Liver (tissue), 3 donors: ENCODE measurements around the gene CYB5A.

Source experiments
- EGR1 ChIP-seq, 2 donors: IDR thresholded peaks; 2 replicates each; pipeline ENCODE4 v1.6.1; 2016 to 2018; ENCODE audit warnings: antibody characterized with exemption in 2 of 2, low read depth in 2 of 2
- RAD21 ChIP-seq, 2 donors: IDR thresholded peaks; 2 replicates each; pipeline ENCODE4 v1.6.1; 2016; ENCODE audit warnings: antibody characterized with exemption in 2 of 2, mild to moderate bottlenecking in 2 of 2
- SP1 ChIP-seq: IDR thresholded peaks from 2 replicates; pipeline ENCODE4 v1.6.1; 2018; ENCODE audit warnings: antibody characterized with exemption, mild to moderate bottlenecking
- TAF1 ChIP-seq: conservative IDR thresholded peaks from 2 replicates; pipeline ENCODE4 v1.6.1; 2016; ENCODE audit warnings: antibody characterized with exemption, mild to moderate bottlenecking
- YY1 ChIP-seq: IDR thresholded peaks from 2 replicates; pipeline ENCODE4 v1.6.1; 2016; ENCODE audit warnings: antibody characterized with exemption, mild to moderate bottlenecking
- TF ChIP-seq, protein P1 (sequence below): IDR thresholded peaks from 2 replicates; pipeline ENCODE4 v1.6.1; 2016; ENCODE audit warnings: antibody characterized with exemption
- TF ChIP-seq, protein P2 (sequence below): IDR thresholded peaks from 2 replicates; pipeline ENCODE4 v1.6.1; 2016; ENCODE audit warnings: antibody characterized with exemption
- TF ChIP-seq, protein P3 (sequence below): fragments of 150-350 bp; IDR thresholded peaks from 2 replicates; pipeline ENCODE4 v1.5.1; 2017; ENCODE audit warnings: improper control_type of control experiment, low read depth, low read length; ENCODE audit not compliant: missing input control
- TF ChIP-seq, protein P4 (sequence below): IDR thresholded peaks from 2 replicates; pipeline ENCODE4 v1.6.1; 2016; ENCODE audit warnings: antibody characterized with exemption, mild to moderate bottlenecking
- donor health status: healthy.
- donor health status: healthy.

DNA sequence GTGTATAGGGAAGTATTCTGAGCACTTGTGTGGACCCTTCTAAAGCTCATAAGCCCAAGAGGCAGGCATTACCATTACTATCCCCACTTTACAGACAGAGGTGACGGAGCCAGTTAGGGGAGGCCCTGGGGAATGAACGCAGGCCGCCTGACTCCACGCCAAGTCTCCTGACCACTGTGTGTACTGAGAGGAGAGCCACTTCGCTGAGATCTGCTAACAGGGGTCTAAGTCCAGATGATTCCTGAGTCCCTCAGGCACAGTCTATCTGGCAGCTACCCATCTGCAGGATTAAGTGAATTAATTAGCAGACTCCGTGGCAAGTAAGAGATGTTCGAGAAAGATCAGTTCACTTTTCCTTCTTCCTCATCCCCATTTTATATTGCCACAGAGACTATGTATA, 13.7 kb downstream of the CYB5A start:
- TF ChIP-seq, protein P1, sequence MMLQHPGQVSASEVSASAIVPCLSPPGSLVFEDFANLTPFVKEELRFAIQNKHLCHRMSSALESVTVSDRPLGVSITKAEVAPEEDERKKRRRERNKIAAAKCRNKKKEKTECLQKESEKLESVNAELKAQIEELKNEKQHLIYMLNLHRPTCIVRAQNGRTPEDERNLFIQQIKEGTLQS, result no peak
- TF ChIP-seq, protein P2, sequence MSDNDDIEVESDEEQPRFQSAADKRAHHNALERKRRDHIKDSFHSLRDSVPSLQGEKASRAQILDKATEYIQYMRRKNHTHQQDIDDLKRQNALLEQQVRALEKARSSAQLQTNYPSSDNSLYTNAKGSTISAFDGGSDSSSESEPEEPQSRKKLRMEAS, result peak; percentile 45
- TF ChIP-seq, protein P3, sequence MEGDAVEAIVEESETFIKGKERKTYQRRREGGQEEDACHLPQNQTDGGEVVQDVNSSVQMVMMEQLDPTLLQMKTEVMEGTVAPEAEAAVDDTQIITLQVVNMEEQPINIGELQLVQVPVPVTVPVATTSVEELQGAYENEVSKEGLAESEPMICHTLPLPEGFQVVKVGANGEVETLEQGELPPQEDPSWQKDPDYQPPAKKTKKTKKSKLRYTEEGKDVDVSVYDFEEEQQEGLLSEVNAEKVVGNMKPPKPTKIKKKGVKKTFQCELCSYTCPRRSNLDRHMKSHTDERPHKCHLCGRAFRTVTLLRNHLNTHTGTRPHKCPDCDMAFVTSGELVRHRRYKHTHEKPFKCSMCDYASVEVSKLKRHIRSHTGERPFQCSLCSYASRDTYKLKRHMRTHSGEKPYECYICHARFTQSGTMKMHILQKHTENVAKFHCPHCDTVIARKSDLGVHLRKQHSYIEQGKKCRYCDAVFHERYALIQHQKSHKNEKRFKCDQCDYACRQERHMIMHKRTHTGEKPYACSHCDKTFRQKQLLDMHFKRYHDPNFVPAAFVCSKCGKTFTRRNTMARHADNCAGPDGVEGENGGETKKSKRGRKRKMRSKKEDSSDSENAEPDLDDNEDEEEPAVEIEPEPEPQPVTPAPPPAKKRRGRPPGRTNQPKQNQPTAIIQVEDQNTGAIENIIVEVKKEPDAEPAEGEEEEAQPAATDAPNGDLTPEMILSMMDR, result no peak
- TF ChIP-seq, protein P4, sequence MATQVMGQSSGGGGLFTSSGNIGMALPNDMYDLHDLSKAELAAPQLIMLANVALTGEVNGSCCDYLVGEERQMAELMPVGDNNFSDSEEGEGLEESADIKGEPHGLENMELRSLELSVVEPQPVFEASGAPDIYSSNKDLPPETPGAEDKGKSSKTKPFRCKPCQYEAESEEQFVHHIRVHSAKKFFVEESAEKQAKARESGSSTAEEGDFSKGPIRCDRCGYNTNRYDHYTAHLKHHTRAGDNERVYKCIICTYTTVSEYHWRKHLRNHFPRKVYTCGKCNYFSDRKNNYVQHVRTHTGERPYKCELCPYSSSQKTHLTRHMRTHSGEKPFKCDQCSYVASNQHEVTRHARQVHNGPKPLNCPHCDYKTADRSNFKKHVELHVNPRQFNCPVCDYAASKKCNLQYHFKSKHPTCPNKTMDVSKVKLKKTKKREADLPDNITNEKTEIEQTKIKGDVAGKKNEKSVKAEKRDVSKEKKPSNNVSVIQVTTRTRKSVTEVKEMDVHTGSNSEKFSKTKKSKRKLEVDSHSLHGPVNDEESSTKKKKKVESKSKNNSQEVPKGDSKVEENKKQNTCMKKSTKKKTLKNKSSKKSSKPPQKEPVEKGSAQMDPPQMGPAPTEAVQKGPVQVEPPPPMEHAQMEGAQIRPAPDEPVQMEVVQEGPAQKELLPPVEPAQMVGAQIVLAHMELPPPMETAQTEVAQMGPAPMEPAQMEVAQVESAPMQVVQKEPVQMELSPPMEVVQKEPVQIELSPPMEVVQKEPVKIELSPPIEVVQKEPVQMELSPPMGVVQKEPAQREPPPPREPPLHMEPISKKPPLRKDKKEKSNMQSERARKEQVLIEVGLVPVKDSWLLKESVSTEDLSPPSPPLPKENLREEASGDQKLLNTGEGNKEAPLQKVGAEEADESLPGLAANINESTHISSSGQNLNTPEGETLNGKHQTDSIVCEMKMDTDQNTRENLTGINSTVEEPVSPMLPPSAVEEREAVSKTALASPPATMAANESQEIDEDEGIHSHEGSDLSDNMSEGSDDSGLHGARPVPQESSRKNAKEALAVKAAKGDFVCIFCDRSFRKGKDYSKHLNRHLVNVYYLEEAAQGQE, result no peak
- no peak for TF ChIP-seq YY1
- TF ChIP-seq SP1, result peak; percentile 67
- TF ChIP-seq EGR1 (IDR thresholded peaks at IDR 0.05; ENCODE audit: low read depth in 2 of 2), result no peak
- TF ChIP-seq TAF1, result no peak
- peak; percentile 13 to 19 for TF ChIP-seq RAD21 (IDR thresholded peaks at IDR 0.05)
